OCI-LY1 (cell line): ENCODE data around the gene ABCC4.
"Not testable (repeated sequence)": the region's sequence is repeated elsewhere in the genome, so short reads cannot be mapped to it uniquely, and the experiment has no call there.

Source experiments
- H2AFZ ChIP-seq: fragments of 200-600 bp; sonication (generic), shearing (Covaris generic); 2 replicates; pipeline ENCODE4 v1.6.0; 2014; ENCODE audit warnings: antibody characterized with exemption, mild to moderate bottlenecking, low read length
- H3F3A ChIP-seq: fragments of 200-600 bp; sonication (generic), shearing (Covaris generic); 2 replicates; pipeline ENCODE4 v1.6.0; 2014; ENCODE audit warnings: mild to moderate bottlenecking, antibody characterized with exemption, low read length, moderate library complexity; ENCODE audit not compliant: insufficient read depth
- H3K27ac ChIP-seq: fragments of 200-600 bp; sonication (generic); 2 replicates; pipeline ENCODE4 v1.5.1; 2014; ENCODE audit warnings: low read length, mixed run types, mild to moderate bottlenecking, low read depth; ENCODE audit not compliant: poor library complexity, severe bottlenecking
- H3K27me3 ChIP-seq: fragments of 200-600 bp; sonication (generic); 2 replicates; pipeline ENCODE4 v1.6.0; 2014; ENCODE audit warnings: antibody characterized with exemption, mild to moderate bottlenecking, low read length, moderate library complexity; ENCODE audit not compliant: insufficient read depth
- H3K36me3 ChIP-seq: fragments of 200-600 bp; sonication (generic); 2 replicates; pipeline ENCODE4 v1.6.1; 2014; ENCODE audit warnings: mild to moderate bottlenecking, antibody characterized with exemption, low read length, moderate library complexity, mixed read lengths; ENCODE audit not compliant: insufficient read depth
- H3K4me1 ChIP-seq: fragments of 200-600 bp; sonication (generic); 2 replicates; pipeline ENCODE4 v1.5.1; 2014; ENCODE audit warnings: mild to moderate bottlenecking, low read length, moderate library complexity; ENCODE audit not compliant: insufficient read depth, severe bottlenecking
- H3K4me2 ChIP-seq: fragments of 200-600 bp; sonication (generic), shearing (Covaris generic); 2 replicates; pipeline ENCODE4 v1.6.1; 2014; ENCODE audit warnings: low read length
- H3K4me3 ChIP-seq: fragments of 200-600 bp; sonication (generic); 2 replicates; pipeline ENCODE4 v1.5.1; 2014; ENCODE audit warnings: low read length, low read depth, mild to moderate bottlenecking, mixed read lengths; ENCODE audit not compliant: poor library complexity, severe bottlenecking
- H3K79me2 ChIP-seq: fragments of 200-600 bp; shearing (Covaris generic); 2 replicates; pipeline ENCODE4 v1.6.1; 2016; ENCODE audit warnings: mixed run types, low read length, mixed read lengths; ENCODE audit not compliant: insufficient read depth
- H3K9ac ChIP-seq: fragments of 200-600 bp; sonication (generic), shearing (Covaris generic); 2 replicates; pipeline ENCODE4 v1.6.1; 2014; ENCODE audit warnings: mild to moderate bottlenecking, low read length, mixed read lengths
- H3K9me2 ChIP-seq: fragments of 200-600 bp; sonication (generic), shearing (Covaris generic); 2 replicates; pipeline ENCODE4 v1.6.1; 2014; ENCODE audit warnings: low read depth, mild to moderate bottlenecking, low read length, mixed read lengths
- H3K9me3 ChIP-seq: fragments of 200-600 bp; shearing (Covaris generic); 2 replicates; pipeline ENCODE4 v1.6.1; 2014; ENCODE audit warnings: low read length, mixed read lengths
- H4K20me1 ChIP-seq: fragments of 200-600 bp; sonication (generic), shearing (Covaris generic); 2 replicates; pipeline ENCODE4 v1.6.0; 2016; ENCODE audit warnings: mild to moderate bottlenecking, low read length; ENCODE audit not compliant: insufficient read depth
- EZH2 ChIP-seq: fragments of 200-600 bp; sonication (generic), shearing (Covaris generic); IDR thresholded peaks from 2 replicates; pipeline ENCODE4 v1.8.0; 2017; ENCODE audit warnings: borderline replicate concordance, mixed run types, mild to moderate bottlenecking, antibody characterized with exemption, low read length, moderate library complexity, mixed read lengths
- TF ChIP-seq, protein P1 (sequence below): fragments of 200-600 bp; sonication (generic), shearing (Covaris generic); IDR thresholded peaks from 2 replicates; pipeline ENCODE4 v1.5.1; 2017; ENCODE audit warnings: mild to moderate bottlenecking, antibody characterized with exemption, low read length, moderate library complexity, mixed read lengths

ABCC4 gene

DNA sequence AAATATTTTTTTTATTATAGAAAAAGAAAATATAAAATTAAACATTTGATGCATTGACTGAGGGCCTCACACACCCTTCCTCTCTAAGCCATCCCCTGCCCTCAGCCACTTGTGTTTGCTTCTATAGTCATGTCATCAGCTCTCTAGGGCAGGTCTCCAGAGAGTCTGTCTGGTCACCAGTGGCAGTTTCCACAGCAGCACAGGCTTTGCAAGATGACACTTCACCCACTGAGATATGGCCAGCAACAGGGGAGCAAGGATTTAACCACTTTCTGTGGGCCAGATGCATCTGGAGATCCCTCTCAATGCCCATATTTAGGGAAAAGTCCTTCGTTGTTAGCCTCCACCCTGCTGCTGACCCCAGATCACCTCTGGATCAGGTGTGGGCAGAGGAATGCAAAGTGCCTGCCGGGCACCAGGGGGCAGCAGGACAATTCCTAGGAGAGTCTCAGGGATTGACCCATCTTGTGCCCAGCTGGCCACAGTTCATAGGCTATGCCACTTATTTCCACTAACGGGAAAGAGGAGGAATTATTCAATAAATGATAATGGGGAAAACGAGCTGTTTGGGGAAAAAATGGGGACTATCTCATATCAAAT is 4.8 kb downstream of the ABCC4 start:
- Histone ChIP-seq H3K79me2 (peaks cover 19% of the 10 kb centered on the region), H4K20me1 (no peaks in the 10 kb centered on the region)
- no peak for TF ChIP-seq EZH2
- TF ChIP-seq, protein P1, sequence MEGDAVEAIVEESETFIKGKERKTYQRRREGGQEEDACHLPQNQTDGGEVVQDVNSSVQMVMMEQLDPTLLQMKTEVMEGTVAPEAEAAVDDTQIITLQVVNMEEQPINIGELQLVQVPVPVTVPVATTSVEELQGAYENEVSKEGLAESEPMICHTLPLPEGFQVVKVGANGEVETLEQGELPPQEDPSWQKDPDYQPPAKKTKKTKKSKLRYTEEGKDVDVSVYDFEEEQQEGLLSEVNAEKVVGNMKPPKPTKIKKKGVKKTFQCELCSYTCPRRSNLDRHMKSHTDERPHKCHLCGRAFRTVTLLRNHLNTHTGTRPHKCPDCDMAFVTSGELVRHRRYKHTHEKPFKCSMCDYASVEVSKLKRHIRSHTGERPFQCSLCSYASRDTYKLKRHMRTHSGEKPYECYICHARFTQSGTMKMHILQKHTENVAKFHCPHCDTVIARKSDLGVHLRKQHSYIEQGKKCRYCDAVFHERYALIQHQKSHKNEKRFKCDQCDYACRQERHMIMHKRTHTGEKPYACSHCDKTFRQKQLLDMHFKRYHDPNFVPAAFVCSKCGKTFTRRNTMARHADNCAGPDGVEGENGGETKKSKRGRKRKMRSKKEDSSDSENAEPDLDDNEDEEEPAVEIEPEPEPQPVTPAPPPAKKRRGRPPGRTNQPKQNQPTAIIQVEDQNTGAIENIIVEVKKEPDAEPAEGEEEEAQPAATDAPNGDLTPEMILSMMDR, result peak; percentile 92

DNA sequence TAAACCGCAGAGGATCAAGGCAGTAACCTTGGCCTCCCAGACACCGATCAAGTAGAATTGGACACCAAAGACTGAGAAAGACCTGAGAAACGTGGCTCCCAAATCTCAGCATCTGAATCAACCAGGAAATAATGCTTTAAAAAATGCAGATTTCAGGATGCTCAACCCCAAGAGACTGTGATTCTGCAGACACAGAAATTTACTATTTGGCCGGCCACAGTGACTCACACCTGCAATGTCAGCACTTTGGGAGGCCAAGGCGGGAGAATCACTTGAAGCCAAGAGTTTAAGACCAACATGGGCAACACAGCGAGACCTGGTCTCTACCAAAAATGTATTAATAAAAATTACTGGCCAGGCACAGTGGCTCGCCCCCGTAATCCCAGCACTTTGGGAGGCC is 6.2 kb downstream of the ABCC4 start:
- Histone ChIP-seq H3K4me1 (peaks cover 17% of the 10 kb centered on the region), H3K9ac (no peak overlapping the region), H3K9me3 (no peaks in the 10 kb centered on the region), H2AFZ (no peak overlapping the region), H3K27ac (no peak overlapping the region), H3K27me3 (no peaks in the 10 kb centered on the region), H3K36me3 (no peaks in the 10 kb centered on the region; the same call in 1 of the 2 replicates), H3K4me3 (no peak overlapping the region), H3K79me2 (peaks cover 18% of the 10 kb centered on the region), H3F3A (no peaks in the 10 kb centered on the region), H3K4me2 (no peak overlapping the region), H3K9me2 (no peaks in the 10 kb centered on the region), H4K20me1 (no peaks in the 10 kb centered on the region)
- TF ChIP-seq, protein P1, result no peak
- TF ChIP-seq EZH2, result no peak

More for the DNA sequence above, 4.8 kb downstream of the ABCC4 start:
- Histone ChIP-seq H3K36me3 (no peaks in the 10 kb centered on the region; the same call in 1 of the 2 replicates), H3K27me3 (no peaks in the 10 kb centered on the region), H2AFZ (no peak overlapping the region), H3K27ac (no peak overlapping the region), H3K4me2 (no peak overlapping the region), H3F3A (no peaks in the 10 kb centered on the region), H3K9me3 (no peaks in the 10 kb centered on the region), H3K4me3 (no peak overlapping the region), H3K4me1 (peaks cover 16% of the 10 kb centered on the region), H3K9me2 (no peaks in the 10 kb centered on the region), H3K9ac (no peak overlapping the region)

DNA sequence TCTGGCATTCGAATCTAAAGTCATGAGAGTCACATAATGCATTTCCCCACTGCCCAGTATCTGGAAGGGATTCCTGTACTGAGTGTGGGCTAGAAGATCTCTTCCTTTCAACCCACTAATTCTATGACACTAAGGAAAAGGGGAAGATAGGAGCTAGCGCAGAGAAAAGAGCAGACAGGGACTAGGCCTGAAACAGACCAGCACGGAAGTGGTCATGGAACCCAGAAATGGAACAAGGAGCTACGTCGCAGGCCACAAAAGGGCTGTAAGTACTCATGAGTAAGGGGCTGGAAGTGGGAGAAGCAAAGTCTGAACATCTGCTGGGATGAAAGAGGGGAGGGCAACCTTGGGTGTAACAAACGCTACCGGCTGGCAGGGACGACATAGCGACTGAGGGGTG is 8.6 kb downstream of the ABCC4 start:
- Histone ChIP-seq H2AFZ (no peak overlapping the region), H3K4me3 (no peak overlapping the region), H3K9me2 (no peaks in the 10 kb centered on the region), H3F3A (no peaks in the 10 kb centered on the region), H3K27ac (no peak overlapping the region), H3K9ac (no peak overlapping the region), H3K27me3 (no peaks in the 10 kb centered on the region), H3K4me2 (no peak overlapping the region), H4K20me1 (no peaks in the 10 kb centered on the region), H3K9me3 (no peaks in the 10 kb centered on the region), H3K79me2 (peaks cover 18% of the 10 kb centered on the region), H3K36me3 (no peaks in the 10 kb centered on the region; the same call in 1 of the 2 replicates), H3K4me1 (peaks cover 7% of the 10 kb centered on the region)
- TF ChIP-seq EZH2, result no peak
- TF ChIP-seq, protein P1, result no peak

DNA sequence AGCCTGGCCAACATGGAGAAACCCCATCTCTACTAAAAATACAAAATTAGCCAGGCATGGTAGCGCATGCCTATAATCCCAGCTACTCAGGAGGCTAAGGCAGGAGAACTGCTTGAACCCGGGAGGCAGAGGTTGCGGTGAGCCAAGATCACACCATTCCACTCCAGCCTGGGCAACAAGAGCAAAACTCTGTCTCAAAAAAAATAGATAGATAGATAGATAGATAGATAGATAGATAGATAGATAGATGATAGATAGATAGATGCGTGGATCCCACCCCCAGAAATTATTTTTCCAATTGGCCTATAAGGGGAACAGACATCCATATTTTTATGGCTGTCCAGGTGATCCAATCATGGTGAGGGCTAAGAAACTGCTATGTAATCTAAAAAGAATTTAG is 11.3 kb downstream of the ABCC4 start:
- not testable (repeated sequence) for H3K27me3 ChIP-seq, H3K27ac ChIP-seq, H4K20me1 ChIP-seq, H3K4me2 ChIP-seq, H3K4me3 ChIP-seq, H3F3A ChIP-seq, H3K9me3 ChIP-seq, H3K9me2 ChIP-seq, H2AFZ ChIP-seq, H3K9ac ChIP-seq, H3K36me3 ChIP-seq
- H3K4me1 ChIP-seq, result peaks cover 18% of the 10 kb centered on the region
- peaks cover 12% of the 10 kb centered on the region; the same call in 1 of the 2 replicates for H3K79me2 ChIP-seq
